Mesenchymal stem cell (in vitro differentiated cells and primary cell): ENCODE results near the gene CYP11A1.

Experiments
- DNase-seq: peaks from one replicate; pipeline ENCODE4 v3.0.0-alpha.2; 2013
- H2AFZ ChIP-seq: one replicate; pipeline ENCODE4 v1.6.1; 2013; ENCODE audit warnings: low read depth, mild to moderate bottlenecking, control low read depth, inconsistent platforms, low read length, moderate library complexity
- H2AK5ac ChIP-seq: 2 replicates; pipeline ENCODE4 v1.6.1; 2013; ENCODE audit warnings: low read length, moderate library complexity, mild to moderate bottlenecking, inconsistent platforms; ENCODE audit not compliant: severe bottlenecking
- H2BK120ac ChIP-seq: one replicate; pipeline ENCODE4 v1.6.1; 2013; ENCODE audit warnings: low read depth, mild to moderate bottlenecking, inconsistent platforms, low read length, moderate library complexity
- H2BK12ac ChIP-seq, 2 experiments: one replicate each; pipeline ENCODE4 v1.6.1; 2013; ENCODE audit warnings: inconsistent platforms in 2 of 2, low read length in 2 of 2, mild to moderate bottlenecking in 2 of 2, moderate library complexity in 2 of 2, control low read depth in 1 of 2
- H2BK15ac ChIP-seq: one replicate; pipeline ENCODE4 v1.6.1; 2013; ENCODE audit warnings: mild to moderate bottlenecking, low read depth, inconsistent platforms; ENCODE audit not compliant: poor library complexity, severe bottlenecking
- H2BK5ac ChIP-seq: 2 replicates; pipeline ENCODE4 v1.6.1; 2013; ENCODE audit warnings: low read depth, mild to moderate bottlenecking, low read length, control low read depth, inconsistent platforms; ENCODE audit not compliant: poor library complexity, severe bottlenecking
- H3K14ac ChIP-seq, 2 experiments: one replicate each; pipeline ENCODE4 v1.6.1; 2013; ENCODE audit warnings: inconsistent platforms in 2 of 2, low read length in 2 of 2, control low read depth in 1 of 2, mild to moderate bottlenecking in 1 of 2, moderate library complexity in 1 of 2
- H3K18ac ChIP-seq, 2 experiments: one replicate each; pipeline ENCODE4 v1.6.1; 2013; ENCODE audit warnings: inconsistent platforms in 2 of 2, low read length in 2 of 2, control low read depth in 1 of 2, low read depth in 1 of 2, mild to moderate bottlenecking in 1 of 2
- H3K23ac ChIP-seq, 2 experiments: one replicate each; pipeline ENCODE4 v1.6.1; 2013; ENCODE audit warnings: inconsistent platforms in 2 of 2, low read length in 2 of 2, mild to moderate bottlenecking in 2 of 2, moderate library complexity in 2 of 2, control low read depth in 1 of 2
- H3K27ac ChIP-seq: 2 replicates; pipeline ENCODE4 v1.5.1; 2013; ENCODE audit warnings: mild to moderate bottlenecking, moderate library complexity, low read length, control low read depth, inconsistent platforms; ENCODE audit not compliant: poor library complexity, severe bottlenecking
- H3K27me3 ChIP-seq, 2 experiments: 2 replicates each; pipeline versions ENCODE4 v1.6.1 to v1.7.0; 2013; ENCODE audit warnings: low read length in 2 of 2, mild to moderate bottlenecking in 2 of 2, moderate library complexity in 2 of 2, control low read depth in 1 of 2, inconsistent platforms in 1 of 2; ENCODE audit not compliant: control insufficient read depth in 1 of 2, insufficient read depth in 1 of 2
- H3K36me3 ChIP-seq, 2 experiments: 2 replicates each; pipeline versions ENCODE4 v1.6.1 to v1.7.0; 2013; ENCODE audit warnings: low read length in 2 of 2, control low read depth in 1 of 2, inconsistent platforms in 1 of 2, low read depth in 1 of 2, mild to moderate bottlenecking in 1 of 2; ENCODE audit not compliant: insufficient read depth in 2 of 2, control insufficient read depth in 1 of 2
- H3K4ac ChIP-seq, 2 experiments: one replicate each; pipeline ENCODE4 v1.6.1; 2013; ENCODE audit warnings: inconsistent platforms in 2 of 2, low read length in 2 of 2, mild to moderate bottlenecking in 2 of 2, moderate library complexity in 2 of 2, control low read depth in 1 of 2, low read depth in 1 of 2
- H3K4me1 ChIP-seq: 2 replicates; pipeline ENCODE4 v1.6.1; 2013; ENCODE audit warnings: low read depth, low read length, control low read depth; ENCODE audit not compliant: control insufficient read depth, insufficient read depth
- H3K4me2 ChIP-seq: 2 replicates; pipeline ENCODE4 v1.6.1; 2013; ENCODE audit warnings: low read length, mild to moderate bottlenecking, inconsistent platforms; ENCODE audit not compliant: poor library complexity, severe bottlenecking
- H3K4me3 ChIP-seq, 2 experiments: 2 replicates each; pipeline versions ENCODE4 v1.5.1 to v1.7.0; 2013; ENCODE audit warnings: low read length in 2 of 2, mild to moderate bottlenecking in 2 of 2, control low read depth in 1 of 2, low read depth in 1 of 2; ENCODE audit not compliant: insufficient read depth in 1 of 2
- H3K79me1 ChIP-seq: replicated peaks from 2 replicates; pipeline ENCODE4 v1.6.1; 2013; ENCODE audit warnings: mild to moderate bottlenecking, control low read depth, low read length, inconsistent platforms; ENCODE audit not compliant: poor library complexity, severe bottlenecking
- H3K9ac ChIP-seq: 2 replicates; pipeline ENCODE4 v1.7.0; 2013; ENCODE audit warnings: mild to moderate bottlenecking, low read length, moderate library complexity
- H3K9me3 ChIP-seq: 2 replicates; pipeline ENCODE4 v1.7.0; 2013; ENCODE audit warnings: mild to moderate bottlenecking, low read length; ENCODE audit not compliant: control insufficient read depth
- H4K8ac ChIP-seq: one replicate; pipeline ENCODE4 v1.6.1; 2013; ENCODE audit warnings: inconsistent platforms, mild to moderate bottlenecking, low read length, moderate library complexity
- H4K91ac ChIP-seq: one replicate; pipeline ENCODE4 v1.6.1; 2013; ENCODE audit warnings: mild to moderate bottlenecking, low read length, inconsistent platforms
- WGBS: methylation state at CpG from one replicate; pipeline ENCODE4 v1.1.7; 2013; ENCODE audit warnings: mixed read lengths; 5-methylcytosine and 5-hydroxymethylcytosine counted together

Gene CYP11A1

GRCh38 chr15:74408385-74408784 lies 40.9 kb upstream of the CYP11A1 start:
- Histone ChIP-seq H3K4ac (no peak overlapping the region), H3K23ac (no peak overlapping the region), H2AK5ac (peak overlapping the region; percentile 96), H3K9me3 (no peaks in the 10 kb centered on the region), H3K27me3 (no peaks in the 10 kb centered on the region), H3K27ac (peak overlapping the region; percentile 83), H3K4me1 (peaks cover 46% of the 10 kb centered on the region), H2BK5ac (no peak overlapping the region), H3K79me1 (peaks cover 8% of the 10 kb centered on the region), H2BK12ac (no peak overlapping the region), H3K9ac (peak overlapping the region; percentile 78), H2AFZ (no peak overlapping the region), H3K14ac (no peak overlapping the region), H2BK15ac (no peak overlapping the region), H3K4me3 (no peak overlapping the region), H3K4me2 (no peak overlapping the region), H3K18ac (no peak overlapping the region), H2BK120ac (no peak overlapping the region), H4K8ac (no peak overlapping the region), H4K91ac (no peak overlapping the region), H3K36me3 (peaks cover 33 to 47% of the 10 kb centered on the region in 2 experiments)
- DNase-seq = no peak
- 100% methylated on average over 1 of the region's 2 CpGs for WGBS

- H2BK120ac ChIP-seq = no peak overlapping the region
- peak overlapping the region in 1 of 2 experiments; percentile 71 for H3K14ac ChIP-seq
- H3K9ac ChIP-seq = peak overlapping the region; percentile 78
- H2BK5ac ChIP-seq = peak overlapping the region; percentile 60
- no peak overlapping the region for H2BK15ac ChIP-seq
- no peaks in the 10 kb centered on the region for H3K27me3 ChIP-seq
- 20% methylated on average over 10 of the region's 12 CpGs for WGBS
- DNase-seq = peak; percentile 78
- peak overlapping the region; percentile 93 for H3K27ac ChIP-seq
- peaks cover 23 to 40% of the 10 kb centered on the region in 2 experiments for H3K36me3 ChIP-seq
- H3K4me2 ChIP-seq = peak overlapping the region; percentile 9
- H2AFZ ChIP-seq = peak overlapping the region; percentile 55
- H2AK5ac ChIP-seq = peak overlapping the region; percentile 96
- H4K91ac ChIP-seq = peak overlapping the region; percentile 28
- peaks cover 56% of the 10 kb centered on the region for H3K4me1 ChIP-seq
- peak overlapping the region in 1 of 2 experiments; percentile 51 for H2BK12ac ChIP-seq
- peaks cover 8% of the 10 kb centered on the region for H3K79me1 ChIP-seq
- no peak overlapping the region for H3K23ac ChIP-seq
- peak overlapping the region; percentile 13 to 24 for H3K18ac ChIP-seq
- H4K8ac ChIP-seq = peak overlapping the region; percentile 62
- H3K4ac ChIP-seq = peak overlapping the region in 1 of 2 experiments; percentile 13
- peak overlapping the region in 1 of 2 experiments; percentile 11 for H3K4me3 ChIP-seq
- no peaks in the 10 kb centered on the region for H3K9me3 ChIP-seq
Observed at GRCh38 chr15:74406992-74407705, 39.7 kb upstream of the CYP11A1 start.

- Histone ChIP-seq H3K4me1 (peaks cover 58% of the 10 kb centered on the region), H3K9ac (peak overlapping the region; percentile 78), H2BK5ac (peak overlapping the region; percentile 60), H2BK15ac (no peak overlapping the region), H3K27me3 (no peaks in the 10 kb centered on the region), H3K36me3 (peaks cover 17 to 33% of the 10 kb centered on the region in 2 experiments), H3K9me3 (no peaks in the 10 kb centered on the region), H3K4me3 (no peak overlapping the region), H2AK5ac (peak overlapping the region; percentile 81), H4K91ac (no peak overlapping the region), H2BK120ac (no peak overlapping the region), H3K18ac (peak overlapping the region in 1 of 2 experiments; percentile 44), H4K8ac (no peak overlapping the region), H3K27ac (peak overlapping the region; percentile 93), H3K4ac (no peak overlapping the region), H2AFZ (no peak overlapping the region), H3K14ac (no peak overlapping the region), H3K23ac (no peak overlapping the region), H2BK12ac (no peak overlapping the region), H3K4me2 (no peak overlapping the region), H3K79me1 (peaks cover 8% of the 10 kb centered on the region)
- WGBS = 89% methylated on average over 4 of the region's 4 CpGs
- no peak for DNase-seq
Observed at GRCh38 chr15:74406517-74406916, 39.1 kb upstream of the CYP11A1 start.

GRCh38 chr15:74405823-74406222 lies 38.4 kb upstream of the CYP11A1 start:
- H2BK12ac ChIP-seq = no peak overlapping the region
- WGBS = 84% methylated on average over 5 of the region's 7 CpGs

More at GRCh38 chr15:74405823-74406222, 38.4 kb upstream of the CYP11A1 start:
- peak overlapping the region; percentile 79 for H2AK5ac ChIP-seq
- H3K23ac ChIP-seq = no peak overlapping the region
- peak overlapping the region; percentile 60 for H2BK5ac ChIP-seq
- H4K8ac ChIP-seq = no peak overlapping the region
- no peak overlapping the region for H3K9ac ChIP-seq
- no peak overlapping the region for H2BK120ac ChIP-seq
- H3K4me1 ChIP-seq = peaks cover 65% of the 10 kb centered on the region
- peaks cover 10 to 26% of the 10 kb centered on the region in 2 experiments for H3K36me3 ChIP-seq
- no peak overlapping the region for H3K4me3 ChIP-seq
- H3K18ac ChIP-seq = no peak overlapping the region
- no peak overlapping the region for H2BK15ac ChIP-seq
- no peaks in the 10 kb centered on the region for H3K27me3 ChIP-seq
- no peak overlapping the region for H3K4ac ChIP-seq
- no peak for DNase-seq
- H4K91ac ChIP-seq = no peak overlapping the region
- no peak overlapping the region for H3K14ac ChIP-seq
- H3K27ac ChIP-seq = peak overlapping the region; percentile 93
- H2AFZ ChIP-seq = no peak overlapping the region
- H3K79me1 ChIP-seq = peaks cover 6% of the 10 kb centered on the region
- no peak overlapping the region for H3K4me2 ChIP-seq
- H3K9me3 ChIP-seq = no peaks in the 10 kb centered on the region
